DMS114 treated with DMSO at 0.1 percent for 48 hours (cell line): ENCODE measurements around the gene CBLB.

ENCODE experiments used
- DNase-seq: peaks from one replicate; lab custom pipeline; 2025; ENCODE audit not compliant: unreplicated experiment; lab: John Stamatoyannopoulos, UW

Gene CBLB

DNA sequence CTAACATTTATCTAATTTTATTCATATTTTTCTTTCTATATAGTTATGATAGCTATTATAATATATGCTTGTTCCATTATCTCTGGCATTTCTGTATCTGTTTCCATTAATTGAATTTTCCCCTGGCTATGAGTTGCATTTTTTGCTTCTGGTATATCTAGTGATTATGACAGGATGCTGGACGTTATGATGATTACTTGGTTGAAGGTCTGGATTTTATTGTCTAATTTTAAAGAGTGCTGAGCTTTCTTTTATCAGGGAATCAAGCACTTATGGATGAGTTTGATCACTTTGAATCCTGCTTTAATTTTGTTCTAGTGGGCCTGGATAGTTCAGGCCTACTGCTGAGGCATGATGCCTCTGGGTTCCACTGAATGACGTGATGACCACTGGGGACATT lies 229.7 kb downstream of the CBLB start:
- no peak for DNase-seq

- no peak for DNase-seq
Observed at GRCh38 chr3:105634708-105635107, 234.1 kb downstream of the CBLB start.

DNA sequence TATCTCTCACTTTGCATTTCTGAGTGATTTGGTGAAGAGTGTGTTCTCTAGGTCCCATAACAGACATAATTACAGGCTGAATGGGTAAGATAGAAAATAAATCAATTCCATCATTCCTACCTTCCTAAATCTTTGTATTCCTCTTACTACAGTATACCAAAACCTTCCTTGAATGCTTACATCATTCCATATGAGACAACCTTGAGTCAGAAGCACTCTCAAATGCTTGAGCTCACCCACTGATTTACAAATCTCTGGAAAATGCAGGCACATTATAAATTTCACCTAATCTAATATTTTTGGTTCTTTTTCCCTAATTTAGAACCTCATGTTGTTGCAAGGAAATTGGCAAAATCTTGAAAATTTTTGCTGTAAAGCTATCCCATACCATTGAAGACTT lies 239.1 kb downstream of the CBLB start:
- no peak for DNase-seq

DNA sequence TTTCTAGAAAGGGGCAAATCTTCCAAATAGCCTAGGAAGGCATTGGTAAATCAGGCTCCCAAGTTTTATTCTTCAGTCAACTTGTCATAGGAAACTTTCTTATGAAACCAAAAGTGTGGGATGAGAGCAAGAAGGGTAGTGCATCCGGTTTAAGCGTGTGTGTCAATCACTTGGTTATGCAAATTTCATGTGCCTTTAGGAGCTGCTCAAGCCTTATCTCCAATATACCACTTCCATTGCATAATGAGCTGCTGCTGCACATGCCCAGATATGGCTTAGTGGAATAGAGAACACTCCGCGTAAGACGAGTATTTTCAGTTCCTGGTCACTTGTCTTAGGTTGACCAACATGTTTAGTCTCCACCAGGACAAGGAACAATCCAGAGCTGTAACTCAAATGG lies 242.1 kb downstream of the CBLB start:
- no peak for DNase-seq

GRCh38 chr3:105622169-105622568 lies 246.6 kb downstream of the CBLB start:
- no peak for DNase-seq

DNA sequence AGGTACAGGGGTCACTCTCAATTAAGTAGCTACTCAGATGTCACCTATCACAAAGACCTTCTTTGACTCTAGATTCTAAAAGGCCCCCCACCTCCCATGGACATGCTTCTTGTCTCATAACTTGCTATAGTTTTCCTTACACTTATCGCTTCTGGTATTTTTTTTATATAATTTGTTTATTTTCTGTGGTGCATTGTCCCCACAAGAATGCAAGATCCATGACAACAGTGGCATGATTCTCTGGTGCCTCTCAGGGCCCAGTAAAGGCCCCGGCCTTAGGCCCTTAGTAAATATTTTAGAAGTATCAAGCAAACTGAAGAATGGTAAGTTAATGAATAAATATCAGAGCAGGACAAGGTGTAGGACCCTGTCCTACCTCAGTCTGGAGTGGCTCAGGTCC lies 248.6 kb downstream of the CBLB start:
- no peak for DNase-seq

DNA sequence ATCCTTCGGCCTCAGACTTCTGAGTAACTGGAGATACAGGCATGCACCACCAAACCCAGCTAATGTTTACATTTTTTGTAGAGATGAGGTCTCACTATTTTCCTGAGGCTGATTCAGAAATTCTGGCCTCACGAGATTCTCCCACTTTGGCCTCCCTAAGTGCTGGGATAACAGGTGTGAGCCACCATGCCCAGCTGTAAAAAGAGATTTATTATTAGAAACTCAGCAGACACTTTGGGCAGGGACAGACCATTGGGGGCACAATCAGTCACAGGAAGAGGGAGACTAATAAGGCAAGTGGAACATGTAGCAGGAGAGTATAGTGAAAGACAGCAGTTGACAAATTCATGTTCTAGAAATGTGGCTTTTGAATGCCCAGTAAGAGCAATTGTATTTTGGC lies 249.2 kb downstream of the CBLB start:
- DNase-seq, result no peak

DNA sequence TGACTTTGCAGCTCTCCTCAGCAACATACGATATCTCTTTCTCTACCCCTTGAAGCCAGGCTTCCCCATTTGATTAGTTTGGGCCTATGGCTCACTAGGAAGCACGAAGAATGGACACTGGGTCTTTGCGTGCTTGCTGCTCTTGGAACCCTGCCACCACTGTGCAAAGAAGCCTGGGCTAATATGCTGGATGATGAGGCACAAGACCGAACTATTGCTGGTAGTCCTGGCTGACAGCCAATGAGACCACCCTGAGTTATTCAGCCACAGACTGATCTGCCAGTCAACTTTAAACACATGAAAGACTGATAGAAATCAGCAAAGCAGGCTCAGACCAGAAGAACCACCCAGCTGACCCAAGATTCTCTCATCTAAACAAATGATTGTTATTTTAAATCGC lies 250.3 kb downstream of the CBLB start:
- no peak for DNase-seq

- no peak for DNase-seq
Observed at GRCh38 chr3:105616374-105617121, 252.3 kb downstream of the CBLB start.

DNA sequence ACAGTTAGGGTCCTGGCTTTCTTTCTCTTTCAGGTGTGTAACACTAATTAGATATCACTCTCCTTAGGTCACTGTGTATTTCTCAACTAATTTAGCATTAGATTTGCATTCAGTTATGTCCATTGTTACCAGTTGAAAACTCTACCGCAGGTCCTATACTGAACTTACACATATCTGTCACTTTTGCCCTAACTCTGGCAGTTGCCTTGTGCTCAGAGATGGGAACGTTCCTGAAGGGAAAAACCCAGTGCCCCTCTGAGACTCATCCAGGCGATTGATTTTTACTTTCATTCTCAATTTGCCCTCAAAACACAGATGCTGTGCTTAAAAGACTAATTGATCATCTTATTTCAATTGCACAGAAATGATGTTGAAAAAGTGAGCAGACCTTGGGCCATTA lies 253.0 kb downstream of the CBLB start:
- no peak for DNase-seq

DNA sequence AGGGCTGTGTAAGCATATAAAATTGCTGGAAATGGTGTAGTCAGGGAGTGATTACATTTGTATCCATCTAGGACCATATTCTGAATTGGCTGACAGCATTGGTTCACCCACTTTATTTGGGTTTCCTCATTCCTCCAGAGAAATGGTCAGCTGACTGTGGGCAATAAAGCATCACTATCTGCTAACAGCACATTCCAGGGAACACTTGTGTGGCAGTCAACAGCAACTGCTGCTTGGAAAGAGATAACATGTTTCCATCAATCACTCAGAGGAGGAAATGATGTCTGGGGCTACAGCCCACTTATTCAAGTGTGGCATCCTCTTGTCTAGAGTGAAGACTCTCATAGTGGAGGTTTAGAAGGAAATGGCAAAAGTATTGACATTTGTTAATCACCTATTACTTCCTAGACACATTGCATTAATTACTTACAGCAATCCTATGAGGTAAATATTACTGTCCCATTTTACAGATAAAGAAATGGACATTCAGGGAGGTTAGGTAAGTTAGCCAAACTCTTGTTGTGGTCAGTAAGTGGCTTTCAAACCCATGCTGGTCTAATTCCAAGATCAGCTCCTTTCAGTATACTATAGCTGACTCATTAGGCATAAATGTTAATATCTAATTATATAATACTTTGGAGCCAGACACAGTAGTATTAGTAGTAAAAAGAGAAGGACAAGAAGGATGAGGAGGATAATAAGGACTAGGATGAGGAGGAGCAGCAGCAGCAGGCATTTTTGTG lies 254.4 kb downstream of the CBLB start:
- DNase-seq, result no peak

DNA sequence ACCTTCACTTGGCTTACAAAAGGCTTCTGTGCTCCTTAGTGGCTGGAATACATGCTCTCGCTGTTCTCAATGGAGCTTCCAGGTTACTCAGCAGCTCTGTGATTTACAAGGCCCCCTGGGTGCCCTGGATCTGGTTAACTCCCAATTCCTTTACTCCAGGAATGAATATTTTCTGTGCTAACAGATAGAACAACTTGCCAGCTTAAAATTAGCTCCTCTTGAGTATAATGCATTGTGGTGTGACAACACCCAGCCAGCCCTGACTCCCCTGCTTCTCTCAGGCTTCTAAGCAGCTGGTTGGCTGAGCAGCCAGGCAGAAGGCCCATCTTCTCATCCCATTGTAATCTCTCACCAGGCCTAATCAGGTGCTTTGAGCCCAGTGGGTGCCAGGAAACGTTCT lies 255.7 kb downstream of the CBLB start:
- no peak for DNase-seq

- DNase-seq, result no peak
Observed at GRCh38 chr3:105611304-105612192, 257.3 kb downstream of the CBLB start.

DNA sequence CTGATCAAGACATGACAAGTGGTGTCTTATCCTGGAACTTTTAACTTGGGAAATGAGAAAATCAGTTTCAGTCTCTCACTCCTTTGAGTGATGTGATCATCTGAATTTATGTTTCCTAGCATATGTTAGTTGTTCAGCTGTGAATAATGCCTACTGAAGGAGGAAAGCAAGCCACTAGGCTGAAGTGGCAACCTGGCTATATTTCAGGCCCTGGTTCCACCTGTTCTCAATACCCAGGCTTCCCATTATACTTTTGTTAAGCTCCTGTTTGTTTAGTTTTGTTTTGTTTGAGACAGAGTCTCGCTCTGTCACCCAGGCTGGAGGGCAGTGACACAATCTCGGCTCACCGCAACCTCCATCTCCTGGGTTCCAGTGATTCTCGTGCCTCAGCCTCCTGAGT lies 258.3 kb downstream of the CBLB start:
- no peak for DNase-seq

DNA sequence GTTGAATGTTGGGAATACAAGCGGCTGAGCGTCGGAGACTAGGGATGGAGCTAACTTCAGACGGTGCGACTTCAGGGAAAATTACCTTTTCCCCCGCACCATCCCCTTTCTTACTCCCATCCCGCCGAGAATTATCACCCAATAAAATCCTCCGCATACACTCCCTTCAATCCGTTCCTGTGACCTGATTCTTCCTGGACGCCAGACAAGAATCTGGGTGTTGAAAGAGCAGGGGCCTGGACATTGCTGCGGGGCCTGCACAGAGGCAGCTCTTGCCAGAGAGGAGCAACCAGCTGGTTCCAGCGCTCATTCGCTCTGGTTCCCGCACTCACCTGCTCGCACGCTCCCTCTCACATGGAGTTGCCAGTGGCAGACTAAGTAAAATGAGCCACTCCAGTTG lies 260.2 kb downstream of the CBLB start:
- no peak for DNase-seq

DNA sequence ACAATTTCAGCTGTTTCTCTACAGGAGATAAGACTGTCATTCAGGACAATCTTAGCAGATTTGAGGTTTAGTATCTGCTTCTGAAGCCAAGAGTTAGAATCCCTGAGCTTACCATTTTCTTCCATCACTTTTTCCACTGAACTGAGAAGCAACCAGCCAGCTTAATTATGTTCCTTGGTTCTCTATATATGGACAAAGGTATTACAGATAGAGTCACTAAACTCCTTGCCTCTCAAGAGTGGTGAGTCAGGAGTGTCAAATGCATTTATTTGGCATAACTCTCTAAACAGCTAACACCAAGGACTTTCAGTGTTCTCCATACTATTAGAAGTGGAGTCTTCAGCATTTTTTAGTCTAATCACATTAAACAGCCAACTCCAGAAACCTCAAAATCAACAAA lies 262.8 kb downstream of the CBLB start:
- no peak for DNase-seq
